HepG2 (cell line): ENCODE results near the gene ZNF764. TPM values are rescaled to one million over a fixed set of nuclear protein-coding genes. Genes with fewer than 3 reads are reported as not detected.
A peak's percentile ranks its signal among the peaks of the same experiment; 100 is the strongest.

ENCODE experiments used
- ATF7 ChIP-seq, 2 experiments: fragments of 450-650 bp in 1 of 2; sonication (generic) in 1 of 2; formaldehyde crosslinking in 1 of 2; IDR thresholded peaks; 2 replicates each; pipeline versions ENCODE4 v1.4.0 to v1.6.1; 2016 to 2020; ENCODE audit warnings: antibody characterized with exemption in 1 of 2, mild to moderate bottlenecking in 1 of 2, missing genetic modification reagents in 1 of 2
- DNMT1 ChIP-seq: sonication (generic); formaldehyde crosslinking; IDR thresholded peaks from 2 replicates; pipeline ENCODE4 v1.5.1; 2020; ENCODE audit warnings: mild to moderate bottlenecking, missing genetic modification reagents
- IKZF1 ChIP-seq: fragments of 450-650 bp; IDR thresholded peaks from 2 replicates; pipeline ENCODE4 v1.7.1; 2016
- KDM2A ChIP-seq: sonication (generic); formaldehyde crosslinking; IDR thresholded peaks from 2 replicates; pipeline ENCODE4 v1.4.0; 2020; ENCODE audit warnings: low read depth, missing genetic modification reagents, borderline replicate concordance
- MATR3 ChIP-seq: sonication (generic); formaldehyde crosslinking; IDR thresholded peaks from 2 replicates; pipeline ENCODE4 v1.4.0; 2020; ENCODE audit warnings: missing genetic modification reagents
- PRMT3 ChIP-seq: sonication (generic); formaldehyde crosslinking; IDR thresholded peaks from 2 replicates; pipeline ENCODE4 v1.8.1; 2022; ENCODE audit warnings: low read depth, mild to moderate bottlenecking, moderate library complexity, missing genetic modification reagents, borderline replicate concordance
- RFX5 ChIP-seq: IDR thresholded peaks from 2 replicates; pipeline ENCODE4 v1.6.1; 2011; ENCODE audit warnings: low read depth, low read length, improper control_type of control experiment
- ZBTB3 ChIP-seq: sonication (generic); formaldehyde crosslinking; IDR thresholded peaks from 2 replicates; pipeline ENCODE4 v1.4.0; 2020; ENCODE audit warnings: low read depth, mild to moderate bottlenecking, moderate library complexity, missing genetic modification reagents, borderline replicate concordance
- ZNF292 ChIP-seq: sonication (generic); formaldehyde crosslinking; IDR thresholded peaks from 2 replicates; pipeline ENCODE4 v1.8.1; 2022; ENCODE audit warnings: mild to moderate bottlenecking, low read depth, missing genetic modification reagents, borderline replicate concordance
- ZNF510 ChIP-seq: sonication (generic); formaldehyde crosslinking; IDR thresholded peaks from 2 replicates; pipeline ENCODE4 v1.4.0; 2020; ENCODE audit warnings: low read depth, mild to moderate bottlenecking, missing genetic modification reagents
- ZNF605 ChIP-seq: sonication (generic); formaldehyde crosslinking; IDR thresholded peaks from 2 replicates; pipeline ENCODE4 v1.8.0; 2022; ENCODE audit warnings: mild to moderate bottlenecking, missing genetic modification reagents
- ZNF724P ChIP-seq: sonication (generic); formaldehyde crosslinking; IDR thresholded peaks from 2 replicates; pipeline ENCODE4 v1.8.0; 2022; ENCODE audit warnings: missing genetic modification reagents, borderline replicate concordance
- ZNF747 ChIP-seq: sonication (generic); formaldehyde crosslinking; IDR thresholded peaks from 2 replicates; pipeline ENCODE4 v1.8.1; 2023; ENCODE audit warnings: missing genetic modification reagents, mild to moderate bottlenecking, borderline replicate concordance
- ZNF776 ChIP-seq: sonication (generic); formaldehyde crosslinking; IDR thresholded peaks from 2 replicates; pipeline ENCODE4 v1.4.0; 2020; ENCODE audit warnings: mild to moderate bottlenecking, missing genetic modification reagents
- polyA plus RNA-seq, 8 experiments: library from polyadenylated mRNA; depleted of rRNA in 3 of 8; stranded (reverse) in 7 of 8; unstranded in 1 of 8; fragments of >200 nt; fragmentation: Illumina TruSeq in 4 of 8; extraction: Trizol in 4 of 8; gene quantifications; 2 replicates each; pipeline versions ENCODE4 v1.2.1 to v1.2.3, GENCODE V29; 2011 to 2016; ENCODE audit warnings: low read depth in 4 of 8, missing spikeins in 1 of 8, mixed read lengths in 1 of 8; ENCODE audit not compliant: insufficient read depth in 1 of 8
- total RNA-seq, 5 experiments: library from RNA; depleted of rRNA; stranded (reverse); fragments of >200 nt; fragmentation: Illumina TruSeq; extraction: Trizol; gene quantifications; 2 replicates each; pipeline ENCODE4 v1.2.3, GENCODE V29; 2016; ENCODE audit warnings: low read depth in 1 of 5
- TF ChIP-seq, protein P1 (sequence below): sonication (generic); formaldehyde crosslinking; IDR thresholded peaks from 2 replicates; pipeline ENCODE4 v1.4.0; 2020; ENCODE audit warnings: mild to moderate bottlenecking, missing genetic modification reagents
- TF ChIP-seq, protein P2 (sequence below): sonication (generic); formaldehyde crosslinking; IDR thresholded peaks from 2 replicates; pipeline ENCODE4 v1.4.0; 2020; ENCODE audit warnings: mild to moderate bottlenecking, missing genetic modification reagents
- TF ChIP-seq, protein P3 (sequence below): sonication (generic); formaldehyde crosslinking; IDR thresholded peaks from 2 replicates; pipeline ENCODE4 v1.4.0; 2020; ENCODE audit warnings: missing genetic modification reagents, borderline replicate concordance
- TF ChIP-seq, protein P4 (sequence below): sonication (generic); formaldehyde crosslinking; IDR thresholded peaks from 2 replicates; pipeline ENCODE4 v1.8.1; 2023; ENCODE audit warnings: missing genetic modification reagents, mild to moderate bottlenecking, borderline replicate concordance
- TF ChIP-seq, protein P5 (sequence below): sonication (generic); formaldehyde crosslinking; IDR thresholded peaks from 2 replicates; pipeline ENCODE4 v1.8.0; 2023; ENCODE audit warnings: mild to moderate bottlenecking, missing genetic modification reagents

The ZNF764 gene
- total and polyA plus RNA-seq, 2 of the 13 experiments (the other 11 are each of a cell fraction or from before 2014, with no cell fraction given) = 4.1 to 9.1 TPM

DNA sequence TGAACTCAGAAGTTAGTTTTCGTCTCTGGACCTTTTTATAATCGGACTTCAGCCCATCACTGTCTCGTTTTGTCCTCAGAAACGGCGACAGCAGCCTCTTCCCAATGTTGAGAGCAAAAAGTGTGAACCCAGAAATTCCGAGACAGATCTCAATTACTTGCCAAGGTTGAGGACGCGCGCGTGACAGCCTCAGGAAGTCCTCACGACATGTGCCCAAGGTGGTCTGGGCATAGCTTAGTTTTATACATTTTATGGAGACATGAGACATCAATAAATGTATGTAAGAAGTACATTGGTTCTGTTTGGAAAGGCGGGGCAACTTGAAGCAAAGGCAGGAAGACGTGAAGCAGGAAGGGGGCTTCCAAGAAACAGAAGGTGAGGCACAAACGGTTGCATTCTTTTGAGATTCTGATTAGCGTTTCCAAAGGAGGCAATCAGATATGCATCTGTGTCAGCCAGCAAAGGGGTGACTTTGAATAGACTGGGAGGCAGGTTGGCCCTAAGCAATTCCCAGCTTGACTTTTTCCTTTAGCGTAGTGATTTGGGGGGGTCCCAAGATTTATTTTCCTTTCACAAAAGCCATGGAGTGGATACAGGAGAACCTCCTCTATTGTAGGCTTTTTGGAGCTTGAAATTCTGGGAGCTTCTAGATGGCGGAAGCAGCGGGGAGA, 22.9 kb downstream of the ZNF764 start (continued):
- TF ChIP-seq, protein P1, sequence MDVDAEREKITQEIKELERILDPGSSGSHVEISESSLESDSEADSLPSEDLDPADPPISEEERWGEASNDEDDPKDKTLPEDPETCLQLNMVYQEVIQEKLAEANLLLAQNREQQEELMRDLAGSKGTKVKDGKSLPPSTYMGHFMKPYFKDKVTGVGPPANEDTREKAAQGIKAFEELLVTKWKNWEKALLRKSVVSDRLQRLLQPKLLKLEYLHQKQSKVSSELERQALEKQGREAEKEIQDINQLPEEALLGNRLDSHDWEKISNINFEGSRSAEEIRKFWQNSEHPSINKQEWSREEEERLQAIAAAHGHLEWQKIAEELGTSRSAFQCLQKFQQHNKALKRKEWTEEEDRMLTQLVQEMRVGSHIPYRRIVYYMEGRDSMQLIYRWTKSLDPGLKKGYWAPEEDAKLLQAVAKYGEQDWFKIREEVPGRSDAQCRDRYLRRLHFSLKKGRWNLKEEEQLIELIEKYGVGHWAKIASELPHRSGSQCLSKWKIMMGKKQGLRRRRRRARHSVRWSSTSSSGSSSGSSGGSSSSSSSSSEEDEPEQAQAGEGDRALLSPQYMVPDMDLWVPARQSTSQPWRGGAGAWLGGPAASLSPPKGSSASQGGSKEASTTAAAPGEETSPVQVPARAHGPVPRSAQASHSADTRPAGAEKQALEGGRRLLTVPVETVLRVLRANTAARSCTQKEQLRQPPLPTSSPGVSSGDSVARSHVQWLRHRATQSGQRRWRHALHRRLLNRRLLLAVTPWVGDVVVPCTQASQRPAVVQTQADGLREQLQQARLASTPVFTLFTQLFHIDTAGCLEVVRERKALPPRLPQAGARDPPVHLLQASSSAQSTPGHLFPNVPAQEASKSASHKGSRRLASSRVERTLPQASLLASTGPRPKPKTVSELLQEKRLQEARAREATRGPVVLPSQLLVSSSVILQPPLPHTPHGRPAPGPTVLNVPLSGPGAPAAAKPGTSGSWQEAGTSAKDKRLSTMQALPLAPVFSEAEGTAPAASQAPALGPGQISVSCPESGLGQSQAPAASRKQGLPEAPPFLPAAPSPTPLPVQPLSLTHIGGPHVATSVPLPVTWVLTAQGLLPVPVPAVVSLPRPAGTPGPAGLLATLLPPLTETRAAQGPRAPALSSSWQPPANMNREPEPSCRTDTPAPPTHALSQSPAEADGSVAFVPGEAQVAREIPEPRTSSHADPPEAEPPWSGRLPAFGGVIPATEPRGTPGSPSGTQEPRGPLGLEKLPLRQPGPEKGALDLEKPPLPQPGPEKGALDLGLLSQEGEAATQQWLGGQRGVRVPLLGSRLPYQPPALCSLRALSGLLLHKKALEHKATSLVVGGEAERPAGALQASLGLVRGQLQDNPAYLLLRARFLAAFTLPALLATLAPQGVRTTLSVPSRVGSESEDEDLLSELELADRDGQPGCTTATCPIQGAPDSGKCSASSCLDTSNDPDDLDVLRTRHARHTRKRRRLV (CRISPR knock-in tag) = no peak
- no peak for TF ChIP-seq MATR3 (CRISPR knock-in tag)
- TF ChIP-seq ATF7 (IDR thresholded peaks at IDR 0.05) = no peak
- no peak for TF ChIP-seq ATF7 (CRISPR knock-in tag; IDR thresholded peaks at IDR 0.05)
- TF ChIP-seq DNMT1 (CRISPR knock-in tag) = no peak
- TF ChIP-seq ZNF510 (CRISPR knock-in tag) = peak; percentile 18; the same call in 1 of the 2 replicates
- TF ChIP-seq KDM2A (CRISPR knock-in tag) = no peak
- no peak for TF ChIP-seq ZNF292
- no peak for TF ChIP-seq ZBTB3
- TF ChIP-seq RFX5 = no peak
- TF ChIP-seq, protein P2, sequence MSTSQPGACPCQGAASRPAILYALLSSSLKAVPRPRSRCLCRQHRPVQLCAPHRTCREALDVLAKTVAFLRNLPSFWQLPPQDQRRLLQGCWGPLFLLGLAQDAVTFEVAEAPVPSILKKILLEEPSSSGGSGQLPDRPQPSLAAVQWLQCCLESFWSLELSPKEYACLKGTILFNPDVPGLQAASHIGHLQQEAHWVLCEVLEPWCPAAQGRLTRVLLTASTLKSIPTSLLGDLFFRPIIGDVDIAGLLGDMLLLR (CRISPR knock-in tag) = 0 out of 2 replicates have a peak, but pooled peaks have one; percentile 4
- TF ChIP-seq ZNF605 = peak; percentile 80; the same call in 1 of the 2 replicates
- TF ChIP-seq, protein P3, sequence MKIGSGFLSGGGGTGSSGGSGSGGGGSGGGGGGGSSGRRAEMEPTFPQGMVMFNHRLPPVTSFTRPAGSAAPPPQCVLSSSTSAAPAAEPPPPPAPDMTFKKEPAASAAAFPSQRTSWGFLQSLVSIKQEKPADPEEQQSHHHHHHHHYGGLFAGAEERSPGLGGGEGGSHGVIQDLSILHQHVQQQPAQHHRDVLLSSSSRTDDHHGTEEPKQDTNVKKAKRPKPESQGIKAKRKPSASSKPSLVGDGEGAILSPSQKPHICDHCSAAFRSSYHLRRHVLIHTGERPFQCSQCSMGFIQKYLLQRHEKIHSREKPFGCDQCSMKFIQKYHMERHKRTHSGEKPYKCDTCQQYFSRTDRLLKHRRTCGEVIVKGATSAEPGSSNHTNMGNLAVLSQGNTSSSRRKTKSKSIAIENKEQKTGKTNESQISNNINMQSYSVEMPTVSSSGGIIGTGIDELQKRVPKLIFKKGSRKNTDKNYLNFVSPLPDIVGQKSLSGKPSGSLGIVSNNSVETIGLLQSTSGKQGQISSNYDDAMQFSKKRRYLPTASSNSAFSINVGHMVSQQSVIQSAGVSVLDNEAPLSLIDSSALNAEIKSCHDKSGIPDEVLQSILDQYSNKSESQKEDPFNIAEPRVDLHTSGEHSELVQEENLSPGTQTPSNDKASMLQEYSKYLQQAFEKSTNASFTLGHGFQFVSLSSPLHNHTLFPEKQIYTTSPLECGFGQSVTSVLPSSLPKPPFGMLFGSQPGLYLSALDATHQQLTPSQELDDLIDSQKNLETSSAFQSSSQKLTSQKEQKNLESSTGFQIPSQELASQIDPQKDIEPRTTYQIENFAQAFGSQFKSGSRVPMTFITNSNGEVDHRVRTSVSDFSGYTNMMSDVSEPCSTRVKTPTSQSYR (CRISPR knock-in tag) = no peak
- no peak; the same call in 1 of the 2 replicates for TF ChIP-seq ZNF747 (CRISPR knock-in tag)
- TF ChIP-seq, protein P4, sequence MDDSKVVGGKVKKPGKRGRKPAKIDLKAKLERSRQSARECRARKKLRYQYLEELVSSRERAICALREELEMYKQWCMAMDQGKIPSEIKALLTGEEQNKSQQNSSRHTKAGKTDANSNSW (CRISPR knock-in tag) = no peak
- TF ChIP-seq IKZF1 = no peak
- peak; percentile 19; the same call in 1 of the 2 replicates for TF ChIP-seq PRMT3
- TF ChIP-seq ZNF776 = no peak
- TF ChIP-seq ZNF724P (CRISPR knock-in tag) = 0 out of 2 replicates have a peak, but pooled peaks have one; percentile 8
- TF ChIP-seq, protein P5, sequence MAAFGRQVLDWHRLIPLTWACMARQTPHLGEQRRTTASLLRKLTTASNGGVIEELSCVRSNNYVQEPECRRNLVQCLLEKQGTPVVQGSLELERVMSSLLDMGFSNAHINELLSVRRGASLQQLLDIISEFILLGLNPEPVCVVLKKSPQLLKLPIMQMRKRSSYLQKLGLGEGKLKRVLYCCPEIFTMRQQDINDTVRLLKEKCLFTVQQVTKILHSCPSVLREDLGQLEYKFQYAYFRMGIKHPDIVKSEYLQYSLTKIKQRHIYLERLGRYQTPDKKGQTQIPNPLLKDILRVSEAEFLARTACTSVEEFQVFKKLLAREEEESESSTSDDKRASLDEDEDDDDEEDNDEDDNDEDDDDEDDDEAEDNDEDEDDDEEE = no peak
